Panc1 (cell line): ENCODE results near the gene TTC9B. TPM values are rescaled to one million over a fixed set of nuclear protein-coding genes. Genes with fewer than 3 reads are reported as not detected.
A peak's percentile ranks its signal among the peaks of the same experiment; 100 is the strongest.
"Not testable (repeated sequence)": the region's sequence is repeated elsewhere in the genome, so short reads cannot be mapped to it uniquely, and the experiment has no call there.

ENCODE experiments used
- ATAC-seq: fragments of 200-7000 bp; cut with Tn5 transposase; 2 replicates; pipeline ENCODE4 v1.9.1; 2020; ENCODE audit warnings: mild to moderate bottlenecking, moderate library complexity
- BruUV-seq: library from RNA; stranded (reverse); fragments of 400-500 nt; replicated peaks from 2 replicates; lab custom pipeline; 2021; lab: Mats Ljungman, UMichigan
- CTCF ChIA-PET: fragments of 300-600 bp; sonication (Branson Sonifier 250); formaldehyde crosslinking; loops from one replicate; lab custom pipeline; 2022; ENCODE audit warnings: antibody characterized with exemption; lab: Charles Lee
- POLR2A ChIA-PET: fragments of 300-600 bp; sonication (Branson Sonifier 250); formaldehyde crosslinking; loops from one replicate; lab custom pipeline; 2022; ENCODE audit warnings: antibody characterized with exemption; lab: Charles Lee
- DNase-seq: peaks from one replicate; pipeline ENCODE4 v3.0.0-alpha.2; 2010; ENCODE audit warnings: low read depth, low spot score
- H3K27ac ChIP-seq: 2 replicates; pipeline ENCODE4 v1.5.1; 2011; ENCODE audit warnings: mild to moderate bottlenecking, low read length, inconsistent platforms
- H3K27me3 ChIP-seq: fragments of 200-500 bp; sonication (Bioruptor generic); 2 replicates; pipeline ENCODE4 v1.6.0; 2014; ENCODE audit warnings: low read length, inconsistent platforms; ENCODE audit not compliant: control insufficient read depth, insufficient read depth
- H3K36me3 ChIP-seq: fragments of 200-500 bp; sonication (Bioruptor generic); 2 replicates; pipeline ENCODE4 v1.5.1; 2014; ENCODE audit warnings: inconsistent platforms, mild to moderate bottlenecking, low read length, moderate library complexity; ENCODE audit not compliant: control insufficient read depth, insufficient read depth
- H3K4me1 ChIP-seq: 2 replicates; pipeline ENCODE4 v1.5.1; 2011; ENCODE audit warnings: inconsistent platforms, mild to moderate bottlenecking, low read length, moderate library complexity; ENCODE audit not compliant: control insufficient read depth, insufficient read depth
- H3K4me3 ChIP-seq, 2 experiments: 2 replicates each; pipeline ENCODE4 v1.5.1; 2011 to 2012; ENCODE audit warnings: low read depth in 2 of 2, low read length in 2 of 2, mild to moderate bottlenecking in 2 of 2, inconsistent platforms in 1 of 2, moderate library complexity in 1 of 2
- H3K9me3 ChIP-seq: fragments of 200-500 bp; sonication (Bioruptor generic); 2 replicates; pipeline ENCODE4 v1.5.1; 2014; ENCODE audit warnings: low read depth, mild to moderate bottlenecking, inconsistent platforms, low read length, moderate library complexity; ENCODE audit not compliant: control insufficient read depth, insufficient read depth
- CTCF ChIP-seq: fragments of 450-650 bp; IDR thresholded peaks from 2 replicates; pipeline ENCODE4 v1.5.1; 2017; ENCODE audit warnings: mild to moderate bottlenecking
- POLR2AphosphoS5 ChIP-seq: IDR thresholded peaks from 2 replicates; pipeline ENCODE4 v1.6.1; 2012; ENCODE audit warnings: mild to moderate bottlenecking, low read depth, low read length, moderate library complexity
- REST ChIP-seq, 2 experiments: IDR thresholded peaks; 2 replicates each; pipeline ENCODE4 v1.6.1; 2011 to 2012; ENCODE audit warnings: low read depth in 2 of 2, control low read depth in 1 of 2, low read length in 1 of 2, mild to moderate bottlenecking in 1 of 2, moderate library complexity in 1 of 2; ENCODE audit not compliant: insufficient read depth in 1 of 2
- SIN3A ChIP-seq: IDR thresholded peaks from 2 replicates; pipeline ENCODE4 v1.6.1; 2012; ENCODE audit warnings: low read depth, mild to moderate bottlenecking, low read length, moderate library complexity, borderline replicate concordance; ENCODE audit not compliant: insufficient read depth
- TCF7L2 ChIP-seq: IDR thresholded peaks from 2 replicates; pipeline ENCODE4 v1.6.1; 2011; ENCODE audit warnings: mild to moderate bottlenecking, low read depth, low read length, inconsistent platforms
- in situ Hi-C: cut with HindIII; loops from 2 replicates; pipeline ENCODE4 v1.10.0; 2016; ENCODE audit warnings: low sequenced_read_pairs, low pct_unique_long_range_greater_than_20kb
- intact Hi-C: fragments of 100-400 bp; cut with micrococcal nuclease; formaldehyde crosslinking; loops from one replicate; pipeline ENCODE4 v1.10.0; 2022; ENCODE audit not compliant: unreplicated experiment
- total RNA-seq: library from RNA; stranded (reverse); gene quantifications from one replicate; pipeline ENCODE4 v1.2.1, GENCODE V29; 2021; ENCODE audit not compliant: unreplicated experiment

The TTC9B gene
- total RNA-seq, 1 experiment from 2014 or later: 2.3 TPM

- Histone ChIP-seq H3K4me3 (no peak overlapping the region), H3K9me3 (peaks cover 7% of the 10 kb centered on the region; the same call in 1 of the 2 replicates), H3K36me3 (no peaks in the 10 kb centered on the region), H3K4me1 (no peaks in the 10 kb centered on the region), H3K27ac (no peak overlapping the region), H3K27me3 (0 out of 2 replicates have a peak, but pooled peaks cover 2% of the 10 kb centered on the region)
- ATAC-seq (no peak), DNase-seq (no peak)
- ChIA-PET POLR2A (interaction anchor here (0.6 to 1.4 kb wide), 13 partner anchors 10 to 933 kb away, joined by 3 to 22 read pairs (median 4); partner anchors contain the start of genes AKT2, DYRK1B and ZNF780A), CTCF (interaction anchor here (0.6 to 8.1 kb wide), 16 partner anchors 9 to 699 kb away, joined by 3 to 113 read pairs (median 6); partner anchors contain the start of genes MAP3K10 and TTC9B)
- intact Hi-C loops: no loop called here
- in situ Hi-C loops: no loop called here
- BruUV-seq: no TSS peak
- TF ChIP-seq REST (IDR thresholded peaks at IDR 0.05; ENCODE audit: insufficient read depth in 1 of 2, low read depth in 2 of 2, low read length in 1 of 2): no peak
- no peak for TF ChIP-seq TCF7L2
- no peak for TF ChIP-seq POLR2AphosphoS5
- no peak for TF ChIP-seq CTCF
- no peak for TF ChIP-seq SIN3A
Measured at GRCh38 chr19:40174092-40174491, 44.1 kb downstream of the TTC9B start.

- H3K4me3 ChIP-seq, H3K27ac ChIP-seq, H3K36me3 ChIP-seq, POLR2A ChIA-PET, BruUV-seq, H3K27me3 ChIP-seq, H3K9me3 ChIP-seq, intact Hi-C loops, DNase-seq, H3K4me1 ChIP-seq, in situ Hi-C loops: not testable (repeated sequence)
- CTCF ChIA-PET: interaction anchor here (0.8 to 1.5 kb wide), 3 partner anchors 32 to 46 kb away, joined by 3 to 8 read pairs (median 3); no protein-coding TSS in a partner anchor
- ATAC-seq: peak; percentile 5; the same call in 1 of the 2 replicates
Measured at GRCh38 chr19:40171293-40171692, 46.9 kb downstream of the TTC9B start.

GRCh38 chr19:40170303-40170989, 47.7 kb downstream of the TTC9B start:
- H3K9me3 ChIP-seq, in situ Hi-C loops, H3K4me3 ChIP-seq, H3K27ac ChIP-seq, DNase-seq, BruUV-seq, H3K4me1 ChIP-seq, H3K36me3 ChIP-seq, H3K27me3 ChIP-seq, intact Hi-C loops: not testable (repeated sequence)
- ATAC-seq: peak; percentile 55
- POLR2A ChIA-PET: interaction anchor here (0.5 to 0.9 kb wide), 4 partner anchors 20 to 157 kb away, joined by 3 to 9 read pairs (median 3); partner anchors contain the start of gene MAP3K10
- CTCF ChIA-PET: interaction anchor here (0.5 to 1.5 kb wide), 9 partner anchors 10 to 452 kb away, joined by 3 to 7 read pairs (median 4); no protein-coding TSS in a partner anchor

- POLR2A ChIA-PET: interaction anchor here (0.5 to 1.2 kb wide), 7 partner anchors 12 to 375 kb away, joined by 3 to 9 read pairs (median 3); partner anchors contain the start of gene MAP3K10
- not testable (repeated sequence) for H3K27ac ChIP-seq, BruUV-seq
Measured at GRCh38 chr19:40169482-40170302, 48.5 kb downstream of the TTC9B start.

More at GRCh38 chr19:40169482-40170302, 48.5 kb downstream of the TTC9B start:
- ATAC-seq, H3K4me3 ChIP-seq, H3K27me3 ChIP-seq, H3K4me1 ChIP-seq, intact Hi-C loops, DNase-seq, H3K36me3 ChIP-seq, in situ Hi-C loops, H3K9me3 ChIP-seq: not testable (repeated sequence)
- CTCF ChIA-PET: interaction anchor here (0.6 to 1.6 kb wide), 7 partner anchors 10 to 199 kb away, joined by 3 to 6 read pairs (median 4); partner anchors contain the start of gene PSMC4
